Stimulated activated naive B cell treated with anti-CD40 and anti-IgM and Interleukin-4, amounts not matched to agents 10 μg/mL and 1 μg/mL and 100 μg/mL, for 72 hours (primary cell): ENCODE measurements around the gene TNKS1BP1.

Experiments used
- ATAC-seq, 2 donors: fragments of 150-1000 bp; cut with Tn5 transposase; replicated peaks; 2 replicates each; pipeline ENCODE4 v1.10.0; 2021; ENCODE audit warnings: moderate library complexity in 1 of 2
- DNase-seq: peaks from one replicate; pipeline ENCODE4 v3.0.0; 2021
- H3K27ac Mint-ChIP-seq: one replicate; pipeline ENCODE4 v1.8.0; 2022; ENCODE audit warnings: mild to moderate bottlenecking, mixed read lengths
- H3K27me3 Mint-ChIP-seq, 2 donors: one replicate each; pipeline ENCODE4 v1.8.0; 2022; ENCODE audit warnings: mixed read lengths in 2 of 2
- H3K36me3 Mint-ChIP-seq, 2 donors: one replicate each; pipeline ENCODE4 v1.8.0; 2022; ENCODE audit warnings: mixed read lengths in 2 of 2, mild to moderate bottlenecking in 1 of 2
- H3K4me1 Mint-ChIP-seq, 2 donors: one replicate each; pipeline ENCODE4 v1.8.0; 2022; ENCODE audit warnings: mixed read lengths in 2 of 2, mild to moderate bottlenecking in 1 of 2
- H3K4me3 Mint-ChIP-seq, 2 donors: one replicate each; pipeline ENCODE4 v1.8.0; 2022; ENCODE audit warnings: mild to moderate bottlenecking in 2 of 2, mixed read lengths in 2 of 2, moderate library complexity in 1 of 2
- H3K9me3 Mint-ChIP-seq, 2 donors: one replicate each; pipeline ENCODE4 v1.8.0; 2022; ENCODE audit warnings: mixed read lengths in 2 of 2, mild to moderate bottlenecking in 1 of 2

TNKS1BP1 gene

GRCh38 chr11:57274904-57275498 is 49.8 kb downstream of the TNKS1BP1 start:
- no peak for DNase-seq
- Mint-ChIP-seq H3K27me3 (peaks cover 40 to 66% of the 10 kb centered on the region in 2 donors), H3K4me1 (peaks cover 3 to 5% of the 10 kb centered on the region in 2 donors), H3K9me3 (peaks cover 6 to 13% of the 10 kb centered on the region in 2 donors), H3K4me3 (no peak overlapping the region), H3K27ac (no peak overlapping the region), H3K36me3 (peaks cover 0 to 4% of the 10 kb centered on the region in 2 donors)
- ATAC-seq = no peak

- Mint-ChIP-seq H3K27ac (no peak overlapping the region), H3K36me3 (peaks cover 0 to 4% of the 10 kb centered on the region in 2 donors), H3K27me3 (peaks cover 32 to 65% of the 10 kb centered on the region in 2 donors), H3K4me1 (peaks cover 3 to 5% of the 10 kb centered on the region in 2 donors), H3K9me3 (peaks cover 6 to 13% of the 10 kb centered on the region in 2 donors), H3K4me3 (no peak overlapping the region)
- ATAC-seq (no peak), DNase-seq (no peak)
Observed at GRCh38 chr11:57273448-57274058, 51.2 kb downstream of the TNKS1BP1 start.

- H3K4me1 Mint-ChIP-seq = no peaks in the 10 kb centered on the region
- no peak for ATAC-seq
- peaks cover 2 to 4% of the 10 kb centered on the region in 2 donors for H3K36me3 Mint-ChIP-seq
Observed at GRCh38 chr11:57269571-57270021, 55.2 kb downstream of the TNKS1BP1 start.

GRCh38 chr11:57266157-57266556 is 58.6 kb downstream of the TNKS1BP1 start:
- peaks cover 0 to 2% of the 10 kb centered on the region in 2 donors for H3K36me3 Mint-ChIP-seq
- no peaks in the 10 kb centered on the region for H3K4me1 Mint-ChIP-seq
- peaks cover 14 to 45% of the 10 kb centered on the region in 2 donors for H3K27me3 Mint-ChIP-seq
- peaks cover 5 to 14% of the 10 kb centered on the region in 2 donors for H3K9me3 Mint-ChIP-seq
- DNase-seq = no peak
- H3K4me3 Mint-ChIP-seq = no peak overlapping the region
- no peak overlapping the region for H3K27ac Mint-ChIP-seq
- ATAC-seq = no peak

More at GRCh38 chr11:57269571-57270021, 55.2 kb downstream of the TNKS1BP1 start:
- DNase-seq = no peak
- H3K27me3 Mint-ChIP-seq = peaks cover 14 to 45% of the 10 kb centered on the region in 2 donors
- H3K9me3 Mint-ChIP-seq = peaks cover 18 to 20% of the 10 kb centered on the region in 2 donors
- H3K27ac Mint-ChIP-seq = no peak overlapping the region
- no peak overlapping the region for H3K4me3 Mint-ChIP-seq

GRCh38 chr11:57263351-57263750 is 61.4 kb downstream of the TNKS1BP1 start:
- peaks cover 14 to 34% of the 10 kb centered on the region in 2 donors for H3K27me3 Mint-ChIP-seq
- H3K27ac Mint-ChIP-seq = no peak overlapping the region
- H3K36me3 Mint-ChIP-seq = peaks cover 0 to 2% of the 10 kb centered on the region in 2 donors
- peaks cover 5 to 15% of the 10 kb centered on the region in 2 donors for H3K9me3 Mint-ChIP-seq
- ATAC-seq = no peak
- no peak overlapping the region for H3K4me3 Mint-ChIP-seq
- DNase-seq = no peak
- H3K4me1 Mint-ChIP-seq = no peaks in the 10 kb centered on the region

- Mint-ChIP-seq H3K27me3 (peaks cover 14 to 30% of the 10 kb centered on the region in 2 donors), H3K9me3 (peaks cover under 1 to 6% of the 10 kb centered on the region in 2 donors), H3K4me3 (no peak overlapping the region), H3K27ac (no peak overlapping the region), H3K4me1 (no peaks in the 10 kb centered on the region), H3K36me3 (no peaks in the 10 kb centered on the region)
- ATAC-seq (no peak), DNase-seq (no peak)
Observed at GRCh38 chr11:57262157-57262556, 62.6 kb downstream of the TNKS1BP1 start.

- ATAC-seq = no peak
- H3K36me3 Mint-ChIP-seq = no peaks in the 10 kb centered on the region
- H3K27me3 Mint-ChIP-seq = peaks cover 14 to 37% of the 10 kb centered on the region in 2 donors
- no peaks in the 10 kb centered on the region for H3K4me1 Mint-ChIP-seq
- H3K27ac Mint-ChIP-seq = no peak overlapping the region
- no peak overlapping the region for H3K4me3 Mint-ChIP-seq
- DNase-seq = no peak
- peaks cover 6 to 7% of the 10 kb centered on the region in 2 donors for H3K9me3 Mint-ChIP-seq
Observed at GRCh38 chr11:57260937-57261783, 63.6 kb downstream of the TNKS1BP1 start.

GRCh38 chr11:57256119-57256518 is 68.6 kb downstream of the TNKS1BP1 start:
- ATAC-seq (no peak), DNase-seq (no peak)
- H3K4me1 Mint-ChIP-seq = no peaks in the 10 kb centered on the region
- H3K9me3 Mint-ChIP-seq = peaks cover 8 to 12% of the 10 kb centered on the region in 2 donors
- peaks cover 0 to 2% of the 10 kb centered on the region in 2 donors for H3K36me3 Mint-ChIP-seq
- no peak overlapping the region for H3K27ac Mint-ChIP-seq
- H3K4me3 Mint-ChIP-seq = no peak overlapping the region
- peaks cover 22 to 57% of the 10 kb centered on the region in 2 donors for H3K27me3 Mint-ChIP-seq

GRCh38 chr11:57255618-57256017 is 69.1 kb downstream of the TNKS1BP1 start:
- Mint-ChIP-seq H3K27ac (no peak overlapping the region), H3K4me1 (no peaks in the 10 kb centered on the region), H3K4me3 (no peak overlapping the region), H3K36me3 (peaks cover 0 to 2% of the 10 kb centered on the region in 2 donors), H3K9me3 (peaks cover 8 to 12% of the 10 kb centered on the region in 2 donors), H3K27me3 (peaks cover 25 to 62% of the 10 kb centered on the region in 2 donors)
- ATAC-seq (no peak), DNase-seq (no peak)

GRCh38 chr11:57254631-57255030 is 70.1 kb downstream of the TNKS1BP1 start:
- H3K36me3 Mint-ChIP-seq = peaks cover 0 to 2% of the 10 kb centered on the region in 2 donors
- H3K4me3 Mint-ChIP-seq = no peak overlapping the region
- H3K27me3 Mint-ChIP-seq = peaks cover 26 to 62% of the 10 kb centered on the region in 2 donors
- peaks cover 8 to 12% of the 10 kb centered on the region in 2 donors for H3K9me3 Mint-ChIP-seq
- DNase-seq (no peak), ATAC-seq (no peak)
- no peak overlapping the region for H3K27ac Mint-ChIP-seq
- H3K4me1 Mint-ChIP-seq = no peaks in the 10 kb centered on the region

GRCh38 chr11:57251491-57252104 is 73.2 kb downstream of the TNKS1BP1 start:
- Mint-ChIP-seq H3K4me3 (no peak overlapping the region), H3K4me1 (no peaks in the 10 kb centered on the region), H3K27ac (no peak overlapping the region), H3K27me3 (peaks cover 26 to 53% of the 10 kb centered on the region in 2 donors), H3K36me3 (peaks cover 0 to 2% of the 10 kb centered on the region in 2 donors), H3K9me3 (peaks cover 6 to 9% of the 10 kb centered on the region in 2 donors)
- ATAC-seq (no peak), DNase-seq (no peak)

GRCh38 chr11:57251037-57251436 is 73.7 kb downstream of the TNKS1BP1 start:
- Mint-ChIP-seq H3K27ac (no peak overlapping the region), H3K36me3 (peaks cover 0 to 2% of the 10 kb centered on the region in 2 donors), H3K9me3 (peaks cover 4 to 5% of the 10 kb centered on the region in 2 donors), H3K4me3 (no peak overlapping the region), H3K4me1 (no peaks in the 10 kb centered on the region), H3K27me3 (peaks cover 26 to 47% of the 10 kb centered on the region in 2 donors)
- DNase-seq (no peak), ATAC-seq (no peak)
